RWPE1 (cell line): ENCODE data around the gene NAA30.

Source experiments
- CTCF ChIA-PET: fragments of 350-600 bp; sonication (Branson Sonifier 250); formaldehyde crosslinking; extraction: SDS; loops from one replicate; lab custom pipeline; 2021; lab: Yijun Ruan, JAX
- POLR2A ChIA-PET: fragments of 400-600 bp; formaldehyde crosslinking; extraction: SDS; loops from one replicate; lab custom pipeline; 2020; ENCODE audit warnings: antibody characterized with exemption; ENCODE audit not compliant: low non-redundant PET; lab: Yijun Ruan, JAX
- DNase-seq: peaks from one replicate; pipeline ENCODE4 v3.0.0; 2012; ENCODE audit warnings: low spot score
- H3K27ac ChIP-seq: fragments of 450-650 bp; 2 replicates; pipeline ENCODE4 v1.5.1; 2017
- TF ChIP-seq, protein P1 (sequence below): fragments of 450-650 bp; conservative IDR thresholded peaks from 2 replicates; pipeline ENCODE4 v1.5.1; 2017; ENCODE audit warnings: low read depth, mild to moderate bottlenecking

NAA30 gene

GRCh38 chr14:57392830-57393229 lies 2.4 kb downstream of the NAA30 start:
- H3K27ac ChIP-seq = no peak overlapping the region
- ChIA-PET POLR2A (no interaction called here), CTCF (interaction anchor here (0.6 kb wide), 1 partner anchor 936 kb away, joined by 4 read pairs; no protein-coding TSS in a partner anchor)
- DNase-seq = no peak
- TF ChIP-seq, protein P1, sequence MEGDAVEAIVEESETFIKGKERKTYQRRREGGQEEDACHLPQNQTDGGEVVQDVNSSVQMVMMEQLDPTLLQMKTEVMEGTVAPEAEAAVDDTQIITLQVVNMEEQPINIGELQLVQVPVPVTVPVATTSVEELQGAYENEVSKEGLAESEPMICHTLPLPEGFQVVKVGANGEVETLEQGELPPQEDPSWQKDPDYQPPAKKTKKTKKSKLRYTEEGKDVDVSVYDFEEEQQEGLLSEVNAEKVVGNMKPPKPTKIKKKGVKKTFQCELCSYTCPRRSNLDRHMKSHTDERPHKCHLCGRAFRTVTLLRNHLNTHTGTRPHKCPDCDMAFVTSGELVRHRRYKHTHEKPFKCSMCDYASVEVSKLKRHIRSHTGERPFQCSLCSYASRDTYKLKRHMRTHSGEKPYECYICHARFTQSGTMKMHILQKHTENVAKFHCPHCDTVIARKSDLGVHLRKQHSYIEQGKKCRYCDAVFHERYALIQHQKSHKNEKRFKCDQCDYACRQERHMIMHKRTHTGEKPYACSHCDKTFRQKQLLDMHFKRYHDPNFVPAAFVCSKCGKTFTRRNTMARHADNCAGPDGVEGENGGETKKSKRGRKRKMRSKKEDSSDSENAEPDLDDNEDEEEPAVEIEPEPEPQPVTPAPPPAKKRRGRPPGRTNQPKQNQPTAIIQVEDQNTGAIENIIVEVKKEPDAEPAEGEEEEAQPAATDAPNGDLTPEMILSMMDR = no peak

GRCh38 chr14:57400556-57401494 lies 10.4 kb downstream of the NAA30 start:
- DNase-seq = no peak
- H3K27ac ChIP-seq = no peak overlapping the region
- ChIA-PET POLR2A (no interaction called here), CTCF (interaction anchor here (0.6 kb wide), 1 partner anchor 11 kb away, joined by 3 read pairs; the partner anchor contains the start of gene NAA30)
- TF ChIP-seq, protein P1 = no peak

- ChIA-PET POLR2A (no interaction called here), CTCF (interaction anchor here (0.6 kb wide), 2 partner anchors 11 to 801 kb away, joined by 3 to 8 read pairs; partner anchors contain the start of gene NAA30)
- no peak overlapping the region for H3K27ac ChIP-seq
- DNase-seq = no peak
- TF ChIP-seq, protein P1 = no peak
Measured at GRCh38 chr14:57401501-57401900, 11.1 kb downstream of the NAA30 start.

- H3K27ac ChIP-seq = no peak overlapping the region
- TF ChIP-seq, protein P1 = no peak
- POLR2A ChIA-PET = no interaction called here
Measured at GRCh38 chr14:57402173-57402852, 11.9 kb downstream of the NAA30 start.

DNA sequence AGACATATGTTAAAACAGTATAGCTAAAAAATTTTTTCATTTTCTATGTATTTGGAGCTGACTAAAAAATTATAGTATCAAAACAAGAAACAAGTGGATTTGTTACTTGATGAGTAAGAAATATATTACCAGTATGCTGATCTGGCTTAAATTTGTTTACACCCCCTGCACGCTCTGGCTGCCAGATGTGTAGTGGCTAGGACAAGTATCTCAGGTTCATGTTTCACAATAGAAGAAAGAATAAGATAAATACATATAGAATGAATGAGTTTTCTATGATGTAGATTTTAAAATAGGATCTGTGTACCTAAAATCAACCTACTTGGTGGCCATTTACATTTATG lies 13.1 kb downstream of the NAA30 start:
- DNase-seq = no peak
- POLR2A ChIA-PET = no interaction called here
- CTCF ChIA-PET = interaction anchor here (0.6 kb wide), 1 partner anchor 30 kb away, joined by 3 read pairs; no protein-coding TSS in a partner anchor
- no peak overlapping the region for H3K27ac ChIP-seq
- TF ChIP-seq, protein P1 = no peak

More at GRCh38 chr14:57402173-57402852, 11.9 kb downstream of the NAA30 start:
- no peak for DNase-seq
- CTCF ChIA-PET = interaction anchor here (0.6 kb wide), 2 partner anchors 487 to 800 kb away, joined by 3 to 8 read pairs; no protein-coding TSS in a partner anchor

- TF ChIP-seq, protein P1 = no peak
- CTCF ChIA-PET = no interaction called here
- POLR2A ChIA-PET = no interaction called here
Measured at GRCh38 chr14:57405562-57405961, 15.2 kb downstream of the NAA30 start.

More at GRCh38 chr14:57405562-57405961, 15.2 kb downstream of the NAA30 start:
- no peak for DNase-seq
- H3K27ac ChIP-seq = no peak overlapping the region
